HG02973 (cell line): Measurements from ENCODE around the gene TMEM231.
"Not testable (repeated sequence)": the region's sequence is repeated elsewhere in the genome, so short reads cannot be mapped to it uniquely, and the experiment has no call there.

ENCODE experiments used
- ATAC-seq: cut with Tn5 transposase; IDR thresholded peaks from one replicate; pipeline ENCODE4 v1.9.1; 2021; ENCODE audit warnings: moderate library complexity; ENCODE audit not compliant: unreplicated experiment

TMEM231 gene

GRCh38 chr16:75534560-75535205 is 21.4 kb downstream of the TMEM231 start:
- no peak for ATAC-seq

- no peak for ATAC-seq
Measured at GRCh38 chr16:75532791-75533190, 23.3 kb downstream of the TMEM231 start.

- ATAC-seq: no peak
Measured at GRCh38 chr16:75532142-75532765, 23.8 kb downstream of the TMEM231 start.

- no peak for ATAC-seq
Measured at GRCh38 chr16:75529959-75530358, 26.1 kb downstream of the TMEM231 start.

GRCh38 chr16:75529056-75529905 is 26.8 kb downstream of the TMEM231 start:
- no peak for ATAC-seq

- no peak for ATAC-seq
Measured at GRCh38 chr16:75527825-75528299, 28.2 kb downstream of the TMEM231 start.

- ATAC-seq: no peak
Measured at GRCh38 chr16:75526032-75526790, 29.8 kb downstream of the TMEM231 start.

GRCh38 chr16:75519175-75519574 is 36.9 kb downstream of the TMEM231 start:
- no peak for ATAC-seq

GRCh38 chr16:75516189-75516966 is 39.7 kb downstream of the TMEM231 start:
- ATAC-seq: peak; percentile 31

GRCh38 chr16:75514296-75514695 is 41.8 kb downstream of the TMEM231 start:
- no peak for ATAC-seq

GRCh38 chr16:75506574-75506973 is 49.5 kb downstream of the TMEM231 start:
- ATAC-seq: no peak

- ATAC-seq: no peak
Measured at GRCh38 chr16:75506107-75506506, 49.9 kb downstream of the TMEM231 start.

- no peak for ATAC-seq
Measured at GRCh38 chr16:75503801-75504200, 52.3 kb downstream of the TMEM231 start.

GRCh38 chr16:75502916-75503605 is 53.0 kb downstream of the TMEM231 start:
- ATAC-seq: no peak

GRCh38 chr16:75501820-75502219 is 54.2 kb downstream of the TMEM231 start:
- not testable (repeated sequence) for ATAC-seq

GRCh38 chr16:75501359-75501758 is 54.7 kb downstream of the TMEM231 start:
- ATAC-seq: no peak

GRCh38 chr16:75498605-75499322 is 57.3 kb downstream of the TMEM231 start:
- not testable (repeated sequence) for ATAC-seq

GRCh38 chr16:75497558-75497957 is 58.5 kb downstream of the TMEM231 start:
- no peak for ATAC-seq
